KG1 (cell line): ENCODE measurements around the gene OGFR.

ENCODE experiments used
- DNase-seq: peaks from one replicate; lab custom pipeline; 2025; lab: John Stamatoyannopoulos, UW

The OGFR gene

GRCh38 chr20:62860924-62861691 is 56.5 kb downstream of the OGFR start:
- no peak for DNase-seq

- DNase-seq = peak; percentile 42
Observed at GRCh38 chr20:62861726-62862336, 57.2 kb downstream of the OGFR start, which contains the start of gene TCFL5. TSS of gene TCFL5 (minus strand) at chr20:62861822. CDS start at chr20:62861670, 152 bp downstream.
